ENCODE measurements around the gene AMIGO3. TPM values are rescaled to one million over a fixed set of nuclear protein-coding genes. Genes with fewer than 3 reads are reported as not detected.
A peak's percentile ranks its signal among the peaks of the same experiment; 100 is the strongest.

AMIGO3 gene
- total RNA-seq (2021; fragmentation: NEBNext Ultra II Directional; extraction: Animal tissue kit (Norgen Biotek cat#: 25700)) (1.6 and 2.9 TPM in 2 replicates), polyA plus RNA-seq (2011; rRNA removed) (8.8 and 13.1 TPM in 2 replicates), polyA minus RNA-seq (2011; rRNA and poly(A)+ RNA removed) (3.1 and 3.4 TPM in 2 replicates)
- polyA plus RNA-seq (2011; cell fraction: cytosol; rRNA removed) = 5.9 TPM
- polyA plus RNA-seq (2011; cell fraction: nucleus; rRNA removed) = 7.3 TPM
- 3.7 to 6.4 TPM (median 6.0 TPM) in 4 replicates for polyA plus RNA-seq (2012, experiment 1 of 2)
- 5.3 TPM for polyA plus RNA-seq (2012, experiment 2 of 2)
- polyA plus RNA-seq (2013, experiment 1 of 2) = 7.9 TPM
- polyA plus RNA-seq (2013, experiment 2 of 2) = 7.7 TPM
- 8.0 TPM for polyA minus RNA-seq (2011; cell fraction: cytosol; rRNA and poly(A)+ RNA removed)
- 14.2 TPM for polyA minus RNA-seq (2011; cell fraction: nucleus; rRNA and poly(A)+ RNA removed)
- long read RNA-seq, experiment 1, transcript AMIGO3-201 (1 exons, 2,862 nt) = major isoform, 8 of 8 reads
- long read RNA-seq, experiment 1, partial matches to known transcripts = 0 of 8 reads
- long read RNA-seq, experiment 1, other reads (novel, unspliced or antisense) = 0 of 8 reads
- long read RNA-seq, experiment 2 = 0 reads

- Histone ChIP-seq H4K5ac (ENCODE audit: insufficient read length, low read depth, low read length) (peak within 1 kb of the TSS; percentile 96), H2AFZ (ENCODE audit: low read length) (0 out of 2 replicates have a peak within 1 kb of the TSS, but pooled peaks have one; percentile 25), H3K14ac (ENCODE audit: insufficient read length) (no peak within 1 kb of the TSS), H3K18ac (ENCODE audit: extremely low read depth, low read length) (peak within 1 kb of the TSS; percentile 99), H3K79me2 (ENCODE audit: control insufficient read depth in 1 of 2, insufficient read depth in 2 of 2, low read length in 2 of 2) (peaks cover 0 to 8% of the 10 kb centered on the region in 2 experiments; a peak in 1 of 4 replicates), H3K79me1 (ENCODE audit: low read depth, low read length) (peaks cover 5% of the 10 kb centered on the region; the same call in 1 of the 2 replicates), H3K23me2 (ENCODE audit: low read depth, low read length) (peaks cover 16% of the 10 kb centered on the region; the same call in 1 of the 2 replicates), H2BK5ac (ENCODE audit: low read depth, low read length) (peak within 1 kb of the TSS; percentile 84; the same call in 1 of the 2 replicates), H3K4me2 (ENCODE audit: insufficient read depth in 1 of 2, low read depth in 2 of 2, low read length in 2 of 2) (peak within 1 kb of the TSS; percentile 63 to 97), H3K4me3 (ENCODE audit: extremely low read depth in 1 of 4, insufficient read depth in 2 of 4, low read depth in 3 of 4, low read length in 4 of 4) (peak within 1 kb of the TSS; percentile 45 to 62 (median 56)), H3K23ac (ENCODE audit: insufficient read length) (no peak within 1 kb of the TSS), H3K56ac (replicated peaks; ENCODE audit: insufficient read length, low read depth, low read length) (peak within 1 kb of the TSS; percentile 60), H2BK20ac (ENCODE audit: low read length) (no peak within 1 kb of the TSS; the same call in 1 of the 2 replicates), H2BK12ac (ENCODE audit: low read depth, low read length) (peak within 1 kb of the TSS; percentile 21; the same call in 1 of the 2 replicates), H3K9me3 (ENCODE audit: insufficient read depth in 2 of 2, low read depth in 1 of 2, low read length in 1 of 2) (no peaks in the 10 kb centered on the region), H3K27me3 (replicated peaks in 1 of 4; ENCODE audit: control insufficient read depth in 3 of 4, extremely low read depth in 1 of 4, insufficient read depth in 3 of 4, low read length in 3 of 4) (no peaks in the 10 kb centered on the region), H2AK5ac (ENCODE audit: low read depth, low read length) (no peak within 1 kb of the TSS), H3K4ac (replicated peaks; ENCODE audit: insufficient read length, low read depth, low read length) (peak within 1 kb of the TSS; percentile 49), H3K9ac (replicated peaks in 1 of 4; ENCODE audit: extremely low read depth in 1 of 4, low read depth in 3 of 4, low read length in 3 of 4) (peak within 1 kb of the TSS in 3 of 4 experiments; percentile 34 to 62 (median 61); a peak in 5 of 7 replicates), H4K8ac (ENCODE audit: extremely low read depth, insufficient read depth, low read length) (peak within 1 kb of the TSS; percentile 90), H3K36me3 (ENCODE audit: control insufficient read depth in 2 of 4, insufficient read depth in 4 of 4, low read length in 3 of 4) (peaks cover 6 to 13% (median 8%) of the 10 kb centered on the region in 4 experiments; a peak in 4 of 8 replicates), H2BK15ac (ENCODE audit: low read length) (no peak within 1 kb of the TSS), H4K20me1 (replicated peaks in 1 of 2; ENCODE audit: control insufficient read depth in 1 of 2, insufficient read depth in 2 of 2, low read length in 2 of 2) (peaks cover 7 to 26% of the 10 kb centered on the region in 2 experiments), H4K91ac (replicated peaks; ENCODE audit: insufficient read length, low read length) (peak within 1 kb of the TSS; percentile 90), H3K27ac (ENCODE audit: low read depth, low read length) (no peak within 1 kb of the TSS), H2BK120ac (replicated peaks; ENCODE audit: low read depth, low read length) (no peak within 1 kb of the TSS), H3K4me1 (replicated peaks in 1 of 4; ENCODE audit: control insufficient read depth in 3 of 4, insufficient read depth in 4 of 4, low read length in 3 of 4) (peaks cover 0 to 22% (median 11%) of the 10 kb centered on the region in 4 experiments; a peak in 6 of 7 replicates)
- POLR2A ChIA-PET (ENCODE audit: partially characterized antibody) = interaction anchor here (0.6 to 7.3 kb wide), 28 partner anchors 8 to 480 kb away, joined by 3 to 57 read pairs (median 4); partner anchors contain the start of genes IP6K1, MST1, RBM6 and RNF123
- 4% methylated on average over 49 of the region's 50 CpGs; no CpG with 5 or more reads in 1 of the 2 experiments for WGBS, 2 experiments (ENCODE audit: extremely low coverage in 1 of 2, insufficient coverage in 1 of 2, insufficient read length in 1 of 2, insufficient replicate concordance in 2 of 2, low coverage in 1 of 2, low lambda C conversion rate in 2 of 2, missing lambda C conversion rate in 1 of 2)
- CTCF ChIA-PET (ENCODE audit: partially characterized antibody) = interaction anchor here (0.7 to 7.8 kb wide), 19 partner anchors 8 to 188 kb away, joined by 3 to 127 read pairs (median 4); partner anchors contain the start of genes INKA1, IP6K1 and MST1R
- FAIRE-seq (no peak), DNase-seq (ENCODE audit: low read depth in 1 of 2, low spot score in 2 of 2) (peak; percentile 86 to 97)
- no peak for TF ChIP-seq SRF (IDR thresholded peaks at IDR 0.05; ENCODE audit: low read depth, low read length)
- peak; percentile 70; the same call in 1 of the 2 replicates for TF ChIP-seq E2F6 (IDR thresholded peaks at IDR 0.05)
- peak; percentile 20 for TF ChIP-seq ASH2L (IDR thresholded peaks at IDR 0.05; ENCODE audit: low read length)
- peak in 2 of 3 experiments; percentile 76; a peak in 3 of 4 replicates for TF ChIP-seq CTCF (IDR thresholded peaks at IDR 0.05; ENCODE audit: control extremely low read depth in 1 of 3, insufficient read depth in 1 of 3, low read depth in 1 of 3, low read length in 3 of 3)
- peak; percentile 35; the same call in 1 of the 2 replicates for TF ChIP-seq SP4 (IDR thresholded peaks at IDR 0.05; ENCODE audit: low read length)
These were observed at the start of gene AMIGO3 for GRCh38 chr3:49719214-49719884. TSS of gene AMIGO3 (minus strand) at chr3:49719684. CDS start at chr3:49719465, 219 bp downstream.
